Measurements from ENCODE around the gene CD99L2.

DNA sequence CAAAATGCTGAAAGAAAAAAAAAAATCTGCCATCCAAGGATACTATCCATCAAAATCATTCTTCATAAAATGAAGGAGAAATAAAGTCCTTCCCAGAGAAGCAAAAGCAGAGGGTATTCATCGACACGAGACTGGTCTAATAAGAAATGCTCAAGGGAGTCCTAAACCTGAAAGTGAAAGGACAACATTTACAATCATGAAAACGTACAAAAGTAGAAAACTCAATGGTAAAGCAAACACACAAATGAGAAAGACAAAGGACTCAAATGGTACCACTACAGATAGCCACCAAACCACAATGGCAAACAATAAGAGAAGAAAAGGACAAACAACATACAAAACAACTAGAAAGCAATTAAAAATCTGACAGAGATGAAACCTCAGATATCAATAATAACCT is 41.0 kb downstream of the CD99L2 start:
- TF ChIP-seq EP300 (conservative IDR thresholded peaks at IDR 0.05; ENCODE audit: poor library complexity, severe bottlenecking), result no peak
- TF ChIP-seq, protein P1, sequence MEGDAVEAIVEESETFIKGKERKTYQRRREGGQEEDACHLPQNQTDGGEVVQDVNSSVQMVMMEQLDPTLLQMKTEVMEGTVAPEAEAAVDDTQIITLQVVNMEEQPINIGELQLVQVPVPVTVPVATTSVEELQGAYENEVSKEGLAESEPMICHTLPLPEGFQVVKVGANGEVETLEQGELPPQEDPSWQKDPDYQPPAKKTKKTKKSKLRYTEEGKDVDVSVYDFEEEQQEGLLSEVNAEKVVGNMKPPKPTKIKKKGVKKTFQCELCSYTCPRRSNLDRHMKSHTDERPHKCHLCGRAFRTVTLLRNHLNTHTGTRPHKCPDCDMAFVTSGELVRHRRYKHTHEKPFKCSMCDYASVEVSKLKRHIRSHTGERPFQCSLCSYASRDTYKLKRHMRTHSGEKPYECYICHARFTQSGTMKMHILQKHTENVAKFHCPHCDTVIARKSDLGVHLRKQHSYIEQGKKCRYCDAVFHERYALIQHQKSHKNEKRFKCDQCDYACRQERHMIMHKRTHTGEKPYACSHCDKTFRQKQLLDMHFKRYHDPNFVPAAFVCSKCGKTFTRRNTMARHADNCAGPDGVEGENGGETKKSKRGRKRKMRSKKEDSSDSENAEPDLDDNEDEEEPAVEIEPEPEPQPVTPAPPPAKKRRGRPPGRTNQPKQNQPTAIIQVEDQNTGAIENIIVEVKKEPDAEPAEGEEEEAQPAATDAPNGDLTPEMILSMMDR (IDR thresholded peaks at IDR 0.05; ENCODE audit: poor library complexity, severe bottlenecking), result no peak
- TF ChIP-seq SMC3 (conservative IDR thresholded peaks at IDR 0.05; ENCODE audit: poor library complexity), result no peak
- TF ChIP-seq TAF1 (IDR thresholded peaks at IDR 0.05; ENCODE audit: low read depth), result no peak
- no peak for TF ChIP-seq POLR2AphosphoS5 (IDR thresholded peaks at IDR 0.05)
- TF ChIP-seq RAD21 (conservative IDR thresholded peaks at IDR 0.05), result no peak
- TF ChIP-seq EZH2 (IDR thresholded peaks at IDR 0.05; ENCODE audit: borderline replicate concordance, insufficient read depth, low read length, poor library complexity, severe bottlenecking), result no peak
- TF ChIP-seq MXI1 (conservative IDR thresholded peaks at IDR 0.05; ENCODE audit: poor library complexity, severe bottlenecking), result no peak
